IMR-90 (cell line): ENCODE measurements around the gene SLX4IP. TPM values are rescaled to one million over a fixed set of nuclear protein-coding genes. Genes with fewer than 3 reads are reported as not detected.

Source experiments
- ATAC-seq: fragments of 200-7000 bp; cut with Tn5 transposase; 2 replicates; pipeline ENCODE4 v1.9.1; 2020; ENCODE audit warnings: low read depth, mild to moderate bottlenecking, moderate library complexity
- BruUV-seq: library from RNA; stranded (reverse); fragments of 400-500 nt; replicated peaks from 2 replicates; lab custom pipeline; 2021; lab: Mats Ljungman, UMichigan
- CTCF ChIA-PET: fragments of 300-600 bp; formaldehyde crosslinking; extraction: SDS; loops from one replicate; lab custom pipeline; 2021; ENCODE audit warnings: antibody characterized with exemption; lab: Yijun Ruan, JAX
- POLR2A ChIA-PET: fragments of 300-600 bp; sonication (Branson Sonifier 250); formaldehyde crosslinking; loops from one replicate; lab custom pipeline; 2022; ENCODE audit warnings: antibody characterized with exemption; ENCODE audit not compliant: unreplicated experiment; lab: Charles Lee
- DNase-seq: peaks from one replicate; pipeline ENCODE4 v3.0.0; 2013
- H2AFZ ChIP-seq: replicated peaks from 2 replicates; pipeline ENCODE3; 2013; ENCODE audit warnings: low read length, mild to moderate bottlenecking; ENCODE audit not compliant: poor library complexity
- H2AK5ac ChIP-seq: 2 replicates; pipeline ENCODE4 v1.6.1; 2013; ENCODE audit warnings: low read depth, low read length, inconsistent platforms
- H2AK9ac ChIP-seq: replicated peaks from 2 replicates; pipeline ENCODE3; 2013; ENCODE audit warnings: mild to moderate bottlenecking, low read depth, low read length, moderate library complexity; ENCODE audit not compliant: poor library complexity
- H2BK120ac ChIP-seq: 2 replicates; pipeline ENCODE4 v1.6.1; 2013; ENCODE audit warnings: low read depth, low read length, inconsistent platforms
- H2BK15ac ChIP-seq: 3 replicates; pipeline ENCODE4 v1.6.1; 2013; ENCODE audit warnings: low read depth, low read length, inconsistent platforms
- H2BK20ac ChIP-seq: 2 replicates; pipeline ENCODE4 v1.6.1; 2013; ENCODE audit warnings: low read depth, mild to moderate bottlenecking, inconsistent platforms, low read length, moderate library complexity
- H2BK5ac ChIP-seq: 2 replicates; pipeline ENCODE4 v1.6.1; 2013; ENCODE audit warnings: mild to moderate bottlenecking, low read depth, low read length, inconsistent platforms; ENCODE audit not compliant: poor library complexity, severe bottlenecking
- H3K14ac ChIP-seq: replicated peaks from 2 replicates; pipeline ENCODE4 v1.6.1; 2013; ENCODE audit warnings: low read depth, low read length, inconsistent platforms
- H3K18ac ChIP-seq: 2 replicates; pipeline ENCODE4 v1.6.1; 2013; ENCODE audit warnings: low read depth, low read length, control low read depth
- H3K23ac ChIP-seq: 2 replicates; pipeline ENCODE4 v1.6.1; 2013; ENCODE audit warnings: low read depth, low read length, inconsistent platforms
- H3K27ac ChIP-seq: 2 replicates; pipeline ENCODE4 v1.5.1; 2013; ENCODE audit warnings: mild to moderate bottlenecking, control low read depth, low read length; ENCODE audit not compliant: insufficient read depth
- H3K27me3 ChIP-seq: 2 replicates; pipeline ENCODE4 v1.6.1; 2013; ENCODE audit warnings: low read length; ENCODE audit not compliant: control insufficient read depth, insufficient read depth
- H3K36me3 ChIP-seq: 2 replicates; pipeline ENCODE4 v1.6.1; 2013; ENCODE audit warnings: low read length, mixed read lengths; ENCODE audit not compliant: control insufficient read depth, insufficient read depth
- H3K4ac ChIP-seq: 2 replicates; pipeline ENCODE4 v1.6.1; 2013; ENCODE audit warnings: low read depth, low read length, inconsistent platforms
- H3K4me1 ChIP-seq: 2 replicates; pipeline ENCODE4 v1.6.1; 2013; ENCODE audit warnings: low read length, mixed read lengths; ENCODE audit not compliant: control insufficient read depth, insufficient read depth
- H3K4me2 ChIP-seq: 2 replicates; pipeline ENCODE4 v1.6.1; 2013; ENCODE audit warnings: low read depth, mild to moderate bottlenecking, control low read depth, low read length, moderate library complexity
- H3K4me3 ChIP-seq: 2 replicates; pipeline ENCODE4 v1.5.1; 2013; ENCODE audit warnings: low read depth, mild to moderate bottlenecking, control low read depth, low read length, moderate library complexity; ENCODE audit not compliant: insufficient read depth
- H3K56ac ChIP-seq: 2 replicates; pipeline ENCODE4 v1.6.1; 2013; ENCODE audit warnings: low read length, inconsistent platforms; ENCODE audit not compliant: insufficient read depth; ENCODE audit errors: extremely low read depth
- H3K79me1 ChIP-seq, 2 experiments: 2 replicates each; pipeline ENCODE4 v1.6.1; 2013; ENCODE audit warnings: low read length in 2 of 2, inconsistent platforms in 1 of 2, low read depth in 1 of 2
- H3K9ac ChIP-seq: 2 replicates; pipeline ENCODE4 v1.6.1; 2013; ENCODE audit warnings: low read depth, low read length, control low read depth
- H3K9me1 ChIP-seq: 2 replicates; pipeline ENCODE4 v1.6.1; 2013; ENCODE audit warnings: low read length, inconsistent platforms; ENCODE audit not compliant: insufficient read depth
- H3K9me3 ChIP-seq: 2 replicates; pipeline ENCODE4 v1.6.1; 2013; ENCODE audit warnings: low read length; ENCODE audit not compliant: control insufficient read depth, insufficient read depth
- H4K20me1 ChIP-seq: 2 replicates; pipeline ENCODE4 v1.6.1; 2013; ENCODE audit warnings: low read length, inconsistent platforms; ENCODE audit not compliant: insufficient read depth
- H4K5ac ChIP-seq: 2 replicates; pipeline ENCODE4 v1.6.1; 2013; ENCODE audit warnings: mild to moderate bottlenecking, low read depth, low read length, control low read depth
- H4K8ac ChIP-seq, 2 experiments: 2 replicates each; pipeline ENCODE4 v1.6.1; 2013; ENCODE audit warnings: low read depth in 2 of 2, low read length in 2 of 2, control low read depth in 1 of 2, inconsistent platforms in 1 of 2
- H4K91ac ChIP-seq: 2 replicates; pipeline ENCODE4 v1.6.1; 2013; ENCODE audit warnings: low read depth, low read length, inconsistent platforms; ENCODE audit not compliant: insufficient read depth
- BHLHE40 ChIP-seq: fragments of 150-350 bp; IDR thresholded peaks from 2 replicates; pipeline ENCODE4 v1.6.1; 2016; ENCODE audit warnings: mild to moderate bottlenecking, low read depth, low read length
- CEBPB ChIP-seq: IDR thresholded peaks from 2 replicates; pipeline ENCODE4 v1.6.1; 2012; ENCODE audit warnings: low read depth, low read length, improper control_type of control experiment
- CHD1 ChIP-seq: IDR thresholded peaks from 2 replicates; pipeline ENCODE4 v1.6.1; 2012; ENCODE audit warnings: low read depth, low read length, improper control_type of control experiment
- FOS ChIP-seq: fragments of 150-350 bp; IDR thresholded peaks from 2 replicates; pipeline ENCODE4 v1.6.1; 2016; ENCODE audit warnings: low read depth, low read length
- MAFK ChIP-seq: IDR thresholded peaks from 2 replicates; pipeline ENCODE4 v1.6.1; 2012; ENCODE audit warnings: low read depth, low read length, improper control_type of control experiment
- MAZ ChIP-seq: IDR thresholded peaks from 2 replicates; pipeline ENCODE4 v1.6.1; 2012; ENCODE audit warnings: low read depth, mild to moderate bottlenecking, low read length, improper control_type of control experiment, moderate library complexity, borderline replicate concordance
- MXI1 ChIP-seq: IDR thresholded peaks from 2 replicates; pipeline ENCODE4 v1.6.1; 2012; ENCODE audit warnings: low read depth, mild to moderate bottlenecking, low read length, moderate library complexity, borderline replicate concordance
- NFE2L2 ChIP-seq: fragments of 150-350 bp; IDR thresholded peaks from 2 replicates; pipeline ENCODE4 v1.6.1; 2016; ENCODE audit warnings: low read depth, mild to moderate bottlenecking, low read length
- POLR2A ChIP-seq: IDR thresholded peaks from 2 replicates; pipeline ENCODE4 v1.6.1; 2012; ENCODE audit warnings: mild to moderate bottlenecking, low read depth, low read length
- RAD21 ChIP-seq: IDR thresholded peaks from 2 replicates; pipeline ENCODE4 v1.6.1; 2012; ENCODE audit warnings: low read length, improper control_type of control experiment
- RCOR1 ChIP-seq: IDR thresholded peaks from 2 replicates; pipeline ENCODE4 v1.6.1; 2012; ENCODE audit warnings: mild to moderate bottlenecking, low read length, improper control_type of control experiment; ENCODE audit not compliant: insufficient replicate concordance
- RFX5 ChIP-seq: IDR thresholded peaks from 2 replicates; pipeline ENCODE4 v1.8.0; 2012; ENCODE audit warnings: low read depth, mild to moderate bottlenecking, low read length, moderate library complexity
- SMC3 ChIP-seq: fragments of 150-350 bp; IDR thresholded peaks from 2 replicates; pipeline ENCODE4 v1.6.1; 2016; ENCODE audit warnings: low read depth, mild to moderate bottlenecking, antibody characterized with exemption, low read length, moderate library complexity
- WGBS, 2 experiments: methylation state at CpG; one replicate each; pipeline versions ENCODE4 v1.1.5 to v1.1.7; 2013; ENCODE audit warnings: missing lambda C conversion rate in 2 of 2; ENCODE audit not compliant: insufficient read length in 1 of 2; ENCODE audit errors: extremely low coverage in 2 of 2; 5-methylcytosine and 5-hydroxymethylcytosine counted together
- dilution Hi-C: fragments of 300-500 bp; cut with HindIII; formaldehyde crosslinking; loops from one replicate; pipeline ENCODE4 v1.14.3; 2018; ENCODE audit warnings: low sequenced_read_pairs; ENCODE audit not compliant: unreplicated experiment
- in situ Hi-C: fragments of 300-500 bp; cut with MboI; formaldehyde crosslinking; loops from 3 replicates; pipeline ENCODE4 v1.14.3; 2019; ENCODE audit warnings: low sequenced_read_pairs, inconsistent platforms, mixed read lengths
- intact Hi-C: fragments of 100-400 bp; cut with micrococcal nuclease; formaldehyde crosslinking; loops from 2 replicates; pipeline ENCODE4 v1.10.0; 2022
- polyA plus RNA-seq, 3 experiments: library from polyadenylated mRNA; depleted of rRNA; stranded (reverse); fragments of >200 nt; gene quantifications; 2 replicates each; pipeline ENCODE4 v1.2.3, GENCODE V29; 2012; ENCODE audit warnings: low replicate concordance in 1 of 3
- total RNA-seq: library from RNA; depleted of rRNA; stranded (reverse); fragments of >200 nt; gene quantifications from 2 replicates; pipeline ENCODE4 v1.2.3, GENCODE V29; 2012
- TF ChIP-seq, protein P1 (sequence below): fragments of 150-350 bp; IDR thresholded peaks from 2 replicates; pipeline ENCODE4 v1.6.1; 2016; ENCODE audit warnings: low read depth, mild to moderate bottlenecking, low read length, moderate library complexity, borderline replicate concordance
- TF ChIP-seq, protein P2 (sequence below): fragments of 150-350 bp; IDR thresholded peaks from 2 replicates; pipeline ENCODE4 v1.6.1; 2017; ENCODE audit warnings: mild to moderate bottlenecking, antibody characterized with exemption, low read length, low read depth
- TF ChIP-seq, protein P3 (sequence below): conservative IDR thresholded peaks from 2 replicates; pipeline ENCODE4 v1.5.1; 2012; ENCODE audit warnings: mild to moderate bottlenecking, low read depth, low read length, improper control_type of control experiment

The SLX4IP gene
- total and polyA plus RNA-seq, 2 of the 4 experiments (the other 2 are of a cell fraction) = 1.3 to 5.9 TPM

DNA sequence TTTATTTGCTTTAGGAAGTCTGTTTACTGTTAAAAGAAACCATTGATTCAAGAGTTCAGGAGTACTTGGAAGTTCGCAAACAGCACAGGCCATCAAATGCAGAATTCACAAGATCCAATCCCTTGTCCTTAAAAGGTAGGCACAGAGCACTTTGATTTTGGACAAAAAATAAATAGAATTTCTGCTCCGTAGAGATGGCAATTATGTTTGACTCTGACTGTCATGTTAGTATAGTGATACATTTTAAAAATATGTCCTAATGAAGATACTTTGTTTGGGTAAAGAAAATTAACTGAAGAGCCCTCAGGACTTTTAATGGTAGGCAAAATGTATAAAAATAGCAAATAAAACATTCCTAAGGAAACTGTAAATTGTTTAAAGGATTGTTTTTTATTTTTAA lies 125.6 kb downstream of the SLX4IP start:
- Histone ChIP-seq H2AFZ (no peak overlapping the region), H3K4ac (peak overlapping the region; percentile 69; the same call in 1 of the 2 replicates), H3K4me3 (no peak overlapping the region), H3K4me1 (peaks cover 18% of the 10 kb centered on the region), H3K27ac (no peak overlapping the region), H4K91ac (peak overlapping the region; percentile 52; the same call in 1 of the 2 replicates), H3K4me2 (no peak overlapping the region), H2BK120ac (peak overlapping the region; percentile 83), H2BK5ac (peak overlapping the region; percentile 14), H4K8ac (peak overlapping the region in 1 of 2 experiments; percentile 71; a peak in 1 of 4 replicates), H3K9me3 (no peaks in the 10 kb centered on the region), H3K36me3 (no peaks in the 10 kb centered on the region), H3K9me1 (peaks cover 3% of the 10 kb centered on the region), H3K14ac (peak overlapping the region; percentile 78), H3K18ac (no peak overlapping the region), H3K23ac (no peak overlapping the region), H4K5ac (no peak overlapping the region), H3K79me1 (peaks cover 4 to 8% of the 10 kb centered on the region in 2 experiments; a peak in 2 of 4 replicates), H2AK5ac (no peak overlapping the region), H3K27me3 (no peaks in the 10 kb centered on the region), H4K20me1 (no peaks in the 10 kb centered on the region; the same call in 1 of the 2 replicates), H2BK15ac (no peak overlapping the region), H2AK9ac (no peak overlapping the region), H3K9ac (no peak overlapping the region), H3K56ac (no peak overlapping the region), H2BK20ac (no peak overlapping the region; the same call in 1 of the 2 replicates)
- TF ChIP-seq MAZ = no peak
- no peak for TF ChIP-seq CEBPB
- TF ChIP-seq MAFK = no peak
- TF ChIP-seq FOS = no peak
- TF ChIP-seq BHLHE40 = no peak
- no peak for TF ChIP-seq CHD1
- no peak for TF ChIP-seq POLR2A
- no peak for TF ChIP-seq MXI1
- TF ChIP-seq RAD21 = no peak
- TF ChIP-seq, protein P1, sequence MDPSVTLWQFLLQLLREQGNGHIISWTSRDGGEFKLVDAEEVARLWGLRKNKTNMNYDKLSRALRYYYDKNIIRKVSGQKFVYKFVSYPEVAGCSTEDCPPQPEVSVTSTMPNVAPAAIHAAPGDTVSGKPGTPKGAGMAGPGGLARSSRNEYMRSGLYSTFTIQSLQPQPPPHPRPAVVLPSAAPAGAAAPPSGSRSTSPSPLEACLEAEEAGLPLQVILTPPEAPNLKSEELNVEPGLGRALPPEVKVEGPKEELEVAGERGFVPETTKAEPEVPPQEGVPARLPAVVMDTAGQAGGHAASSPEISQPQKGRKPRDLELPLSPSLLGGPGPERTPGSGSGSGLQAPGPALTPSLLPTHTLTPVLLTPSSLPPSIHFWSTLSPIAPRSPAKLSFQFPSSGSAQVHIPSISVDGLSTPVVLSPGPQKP = no peak
- no peak for TF ChIP-seq NFE2L2
- no peak for TF ChIP-seq SMC3
- TF ChIP-seq RCOR1 = no peak
- TF ChIP-seq, protein P2, sequence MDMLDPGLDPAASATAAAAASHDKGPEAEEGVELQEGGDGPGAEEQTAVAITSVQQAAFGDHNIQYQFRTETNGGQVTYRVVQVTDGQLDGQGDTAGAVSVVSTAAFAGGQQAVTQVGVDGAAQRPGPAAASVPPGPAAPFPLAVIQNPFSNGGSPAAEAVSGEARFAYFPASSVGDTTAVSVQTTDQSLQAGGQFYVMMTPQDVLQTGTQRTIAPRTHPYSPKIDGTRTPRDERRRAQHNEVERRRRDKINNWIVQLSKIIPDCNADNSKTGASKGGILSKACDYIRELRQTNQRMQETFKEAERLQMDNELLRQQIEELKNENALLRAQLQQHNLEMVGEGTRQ = no peak
- TF ChIP-seq RFX5 = no peak
- TF ChIP-seq, protein P3, sequence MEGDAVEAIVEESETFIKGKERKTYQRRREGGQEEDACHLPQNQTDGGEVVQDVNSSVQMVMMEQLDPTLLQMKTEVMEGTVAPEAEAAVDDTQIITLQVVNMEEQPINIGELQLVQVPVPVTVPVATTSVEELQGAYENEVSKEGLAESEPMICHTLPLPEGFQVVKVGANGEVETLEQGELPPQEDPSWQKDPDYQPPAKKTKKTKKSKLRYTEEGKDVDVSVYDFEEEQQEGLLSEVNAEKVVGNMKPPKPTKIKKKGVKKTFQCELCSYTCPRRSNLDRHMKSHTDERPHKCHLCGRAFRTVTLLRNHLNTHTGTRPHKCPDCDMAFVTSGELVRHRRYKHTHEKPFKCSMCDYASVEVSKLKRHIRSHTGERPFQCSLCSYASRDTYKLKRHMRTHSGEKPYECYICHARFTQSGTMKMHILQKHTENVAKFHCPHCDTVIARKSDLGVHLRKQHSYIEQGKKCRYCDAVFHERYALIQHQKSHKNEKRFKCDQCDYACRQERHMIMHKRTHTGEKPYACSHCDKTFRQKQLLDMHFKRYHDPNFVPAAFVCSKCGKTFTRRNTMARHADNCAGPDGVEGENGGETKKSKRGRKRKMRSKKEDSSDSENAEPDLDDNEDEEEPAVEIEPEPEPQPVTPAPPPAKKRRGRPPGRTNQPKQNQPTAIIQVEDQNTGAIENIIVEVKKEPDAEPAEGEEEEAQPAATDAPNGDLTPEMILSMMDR = no peak
- in situ Hi-C loops (loop anchor here (5.0 kb wide), 1 partner anchor 87 kb away; no protein-coding TSS in a partner anchor), dilution Hi-C loops (no loop called here), intact Hi-C loops (no loop called here)
- ChIA-PET POLR2A (no interaction called here), CTCF (no interaction called here)
- ATAC-seq = no peak
- no CpG with 5 or more reads among the region's 2 CpGs for WGBS, 2 experiments
- no TSS peak for BruUV-seq
- no peak for DNase-seq
